ENCODE measurements around the gene PDGFA. TPM values are rescaled to one million over a fixed set of nuclear protein-coding genes. Genes with fewer than 3 reads are reported as not detected.

PDGFA gene
- total and polyA plus RNA-seq, 4 experiments from 2014 or later, result 0.20 TPM; not detected in 3

DNA sequence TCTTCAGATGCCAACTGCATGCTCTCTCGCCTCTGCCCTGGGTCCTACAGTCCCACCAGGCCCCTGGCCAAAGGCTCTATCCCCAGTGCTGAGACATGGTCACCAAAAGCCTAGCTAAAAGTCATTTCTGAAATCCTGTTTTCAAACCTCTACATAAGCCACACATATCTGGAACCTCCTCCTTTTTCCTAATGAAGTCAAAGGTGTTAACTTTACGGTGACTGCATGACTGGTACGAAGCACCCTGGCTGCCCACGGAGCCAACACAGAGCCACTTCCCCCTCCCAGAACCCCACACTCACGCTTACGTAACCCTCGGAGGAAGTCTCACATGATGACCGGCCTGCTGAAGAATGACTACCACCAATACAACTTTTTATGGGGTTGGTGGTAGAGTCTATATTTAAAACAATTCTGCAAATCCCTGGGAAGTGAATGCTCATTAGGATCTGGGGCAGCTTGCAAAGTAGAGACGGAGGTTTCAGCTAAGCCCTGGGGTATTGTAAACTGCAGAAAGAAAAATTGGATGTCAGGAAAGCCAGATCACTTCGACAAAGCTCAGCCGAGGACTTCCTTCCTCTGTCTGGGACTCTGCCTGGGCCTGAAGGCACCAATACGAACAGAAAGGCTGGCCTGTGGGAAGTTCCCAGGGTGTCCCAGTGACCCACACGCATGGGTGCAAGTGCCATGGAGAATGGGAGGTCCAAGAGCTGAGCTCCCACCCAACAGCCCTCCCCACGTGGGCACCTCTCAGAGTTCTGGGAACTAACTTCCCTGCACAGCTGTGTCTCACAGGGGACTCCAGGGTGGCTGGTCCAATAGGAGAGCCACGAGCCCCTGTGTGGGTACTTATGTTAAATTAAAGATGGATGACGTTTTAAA lies 50.7 kb downstream of the PDGFA start:
- Histone ChIP-seq H3K4me1 (ENCODE audit: insufficient read depth, low read length) (no peaks in the 10 kb centered on the region), H3K27me3 (ENCODE audit: insufficient read depth, low read length) (no peaks in the 10 kb centered on the region), H3K36me3 (ENCODE audit: insufficient read depth, low read length) (no peaks in the 10 kb centered on the region), H3K4me3 (ENCODE audit: low read length in 2 of 2) (no peak overlapping the region), H3K27ac (ENCODE audit: low read depth, low read length) (no peak overlapping the region), H3K9me3 (ENCODE audit: control insufficient read depth in 1 of 2, low read length in 2 of 2) (no peaks in the 10 kb centered on the region)
- Mint-ChIP-seq H3K27ac (peak overlapping the region in 1 of 7 donors; percentile 8), H3K4me1 (peaks cover 0 to 2% (median under 1%) of the 10 kb centered on the region in 4 donors), H3K4me3 (no peak overlapping the region), H3K36me3 (no peaks in the 10 kb centered on the region), H3K27me3 (peaks cover 0 to 2% of the 10 kb centered on the region in 2 donors), H3K9me3 (peaks cover 0 to 7% (median 3%) of the 10 kb centered on the region in 8 donors)
- intact Hi-C loops (cut with micrococcal nuclease), result no loop called here
- CTCF ChIA-PET (ENCODE audit: partially characterized antibody), result no interaction called here
- no peak for DNase-seq
- POLR2A ChIA-PET (ENCODE audit: partially characterized antibody), result interaction anchor here (0.9 kb wide), 1 partner anchor 118 kb away, joined by 3 read pairs; no protein-coding TSS in a partner anchor

DNA sequence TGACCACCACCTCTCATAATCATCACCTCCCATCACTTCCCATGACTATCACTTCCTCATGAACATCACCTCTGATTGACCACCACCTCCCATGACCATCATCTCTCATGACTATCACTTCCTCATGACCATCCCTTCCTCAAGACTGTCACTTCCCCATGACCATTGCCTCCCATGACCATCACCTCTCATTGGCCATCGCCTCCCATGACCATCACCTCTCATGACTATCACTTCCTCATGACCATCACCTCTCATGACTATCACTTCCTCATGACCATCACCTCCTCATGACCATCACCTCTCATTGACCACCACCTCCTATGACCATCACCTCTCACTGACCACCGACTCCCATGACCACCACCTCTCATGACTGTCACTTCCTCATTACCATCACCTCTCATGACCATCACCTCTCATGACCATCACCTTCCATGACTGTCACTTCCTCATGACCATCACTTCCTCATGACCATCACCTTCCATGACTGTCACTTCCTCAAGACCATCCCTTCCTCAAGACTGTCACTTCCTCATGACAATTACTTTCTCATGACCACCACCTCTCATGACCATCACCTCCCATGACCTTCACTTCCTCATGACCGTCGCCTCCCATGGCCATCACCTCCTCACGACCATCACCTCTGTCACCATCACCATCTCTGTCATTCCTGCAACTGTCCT lies 51.6 kb downstream of the PDGFA start:
- Histone ChIP-seq H3K4me1 (ENCODE audit: insufficient read depth, low read length) (no peaks in the 10 kb centered on the region), H3K27me3 (ENCODE audit: insufficient read depth, low read length) (no peaks in the 10 kb centered on the region), H3K4me3 (ENCODE audit: low read length in 2 of 2) (no peak overlapping the region), H3K9me3 (ENCODE audit: control insufficient read depth in 1 of 2, low read length in 2 of 2) (no peaks in the 10 kb centered on the region), H3K27ac (ENCODE audit: low read depth, low read length) (no peak overlapping the region), H3K36me3 (ENCODE audit: insufficient read depth, low read length) (no peaks in the 10 kb centered on the region)
- no peak for DNase-seq
- Mint-ChIP-seq H3K27me3 (no peaks in the 10 kb centered on the region), H3K27ac (peak overlapping the region in 2 of 7 donors; percentile 49 to 76), H3K36me3 (no peaks in the 10 kb centered on the region), H3K9me3 (peaks cover 0 to 7% (median 3%) of the 10 kb centered on the region in 8 donors), H3K4me1 (peaks cover 0 to 2% (median under 1%) of the 10 kb centered on the region in 4 donors), H3K4me3 (no peak overlapping the region)
- intact Hi-C loops (cut with micrococcal nuclease), result no loop called here
- CTCF ChIA-PET (ENCODE audit: partially characterized antibody), result no interaction called here
- POLR2A ChIA-PET (ENCODE audit: partially characterized antibody), result no interaction called here

DNA sequence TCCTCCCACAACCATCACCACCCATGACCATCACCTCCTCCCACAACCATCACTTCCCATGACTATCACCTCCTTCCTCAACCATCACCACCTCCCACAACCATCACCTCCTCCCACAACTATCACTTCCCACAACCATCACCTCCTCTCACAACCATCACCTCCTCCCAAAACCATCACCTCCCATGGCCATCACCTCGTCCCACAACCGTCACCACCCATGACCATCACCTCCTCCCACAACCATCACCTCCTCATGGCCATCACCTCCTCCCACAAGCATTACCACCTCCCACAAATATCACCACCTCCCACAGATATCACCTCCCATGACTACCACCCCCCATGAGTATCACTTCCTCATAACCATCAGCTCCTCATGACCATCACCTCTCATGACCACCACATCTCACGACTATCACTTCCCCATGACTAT lies 52.2 kb downstream of the PDGFA start:
- no peaks in the 10 kb centered on the region for H3K36me3 Mint-ChIP-seq

DNA sequence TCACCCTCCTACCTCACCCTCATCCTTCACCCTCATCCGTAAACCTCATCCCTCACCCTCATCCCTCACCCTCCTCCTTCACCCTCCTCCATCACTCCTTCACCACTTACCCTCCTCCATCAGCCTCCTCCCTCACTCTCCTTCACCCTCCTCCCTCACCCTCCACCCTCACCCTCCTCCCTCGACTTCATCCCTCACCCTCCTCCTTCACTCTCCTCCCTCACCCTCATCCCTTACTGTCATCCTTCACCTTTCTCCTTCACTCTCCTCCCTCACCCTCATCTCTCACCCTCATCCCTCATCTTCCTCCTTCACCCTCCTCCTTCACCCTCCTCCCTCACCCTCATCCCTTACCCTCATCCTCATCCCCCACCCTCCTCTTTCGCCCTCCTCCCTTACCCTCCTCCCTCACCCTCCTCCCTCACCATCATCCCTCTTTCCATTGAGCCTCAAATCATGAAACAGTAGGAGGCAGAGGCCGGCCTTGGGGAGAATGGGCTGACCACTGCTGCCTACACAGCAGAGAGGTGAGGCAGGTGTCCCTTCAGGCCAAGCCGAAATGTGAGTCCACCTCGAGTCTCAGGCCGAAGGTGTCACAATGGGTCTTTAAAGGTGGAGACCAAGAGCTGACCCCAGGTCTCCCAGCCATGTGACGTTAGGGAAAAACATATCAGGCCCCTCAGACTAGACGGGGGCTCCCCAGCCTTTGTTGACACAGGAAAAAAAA lies 53.0 kb downstream of the PDGFA start:
- CTCF ChIA-PET (ENCODE audit: partially characterized antibody), result no interaction called here
- H3K27ac ChIP-seq (ENCODE audit: low read depth, low read length), result no peak overlapping the region
- no peaks in the 10 kb centered on the region for H3K9me3 ChIP-seq (ENCODE audit: control insufficient read depth in 1 of 2, low read length in 2 of 2)
- H3K27me3 Mint-ChIP-seq, result no peaks in the 10 kb centered on the region
- H3K4me3 Mint-ChIP-seq, result no peak overlapping the region
- intact Hi-C loops (cut with micrococcal nuclease), result no loop called here
- H3K4me3 ChIP-seq (ENCODE audit: low read length in 2 of 2), result no peak overlapping the region
- POLR2A ChIA-PET (ENCODE audit: partially characterized antibody), result no interaction called here
- H3K9me3 Mint-ChIP-seq, result peaks cover 0 to 7% (median 3%) of the 10 kb centered on the region in 8 donors
- H3K27me3 ChIP-seq (ENCODE audit: insufficient read depth, low read length), result no peaks in the 10 kb centered on the region
- H3K27ac Mint-ChIP-seq, result no peak overlapping the region
- no peak for DNase-seq
- no peaks in the 10 kb centered on the region for H3K36me3 ChIP-seq (ENCODE audit: insufficient read depth, low read length)
- no peaks in the 10 kb centered on the region for H3K36me3 Mint-ChIP-seq
- no peaks in the 10 kb centered on the region for H3K4me1 Mint-ChIP-seq
- no peaks in the 10 kb centered on the region for H3K4me1 ChIP-seq (ENCODE audit: insufficient read depth, low read length)

More for the DNA sequence above, 52.2 kb downstream of the PDGFA start:
- no peak overlapping the region for H3K4me3 Mint-ChIP-seq
- peaks cover 0 to 1% (median under 1%) of the 10 kb centered on the region in 4 donors for H3K4me1 Mint-ChIP-seq
- ChIA-PET POLR2A (ENCODE audit: partially characterized antibody) (no interaction called here), CTCF (ENCODE audit: partially characterized antibody) (no interaction called here)
- Histone ChIP-seq H3K4me3 (ENCODE audit: low read length in 2 of 2) (no peak overlapping the region), H3K36me3 (ENCODE audit: insufficient read depth, low read length) (no peaks in the 10 kb centered on the region), H3K9me3 (ENCODE audit: control insufficient read depth in 1 of 2, low read length in 2 of 2) (no peaks in the 10 kb centered on the region), H3K27ac (ENCODE audit: low read depth, low read length) (no peak overlapping the region), H3K4me1 (ENCODE audit: insufficient read depth, low read length) (no peaks in the 10 kb centered on the region), H3K27me3 (ENCODE audit: insufficient read depth, low read length) (no peaks in the 10 kb centered on the region)
- DNase-seq, result no peak
- peaks cover 0 to 7% (median 3%) of the 10 kb centered on the region in 8 donors for H3K9me3 Mint-ChIP-seq
- intact Hi-C loops (cut with micrococcal nuclease), result no loop called here
- no peaks in the 10 kb centered on the region for H3K27me3 Mint-ChIP-seq
- peak overlapping the region in 1 of 7 donors; percentile 76 for H3K27ac Mint-ChIP-seq

DNA sequence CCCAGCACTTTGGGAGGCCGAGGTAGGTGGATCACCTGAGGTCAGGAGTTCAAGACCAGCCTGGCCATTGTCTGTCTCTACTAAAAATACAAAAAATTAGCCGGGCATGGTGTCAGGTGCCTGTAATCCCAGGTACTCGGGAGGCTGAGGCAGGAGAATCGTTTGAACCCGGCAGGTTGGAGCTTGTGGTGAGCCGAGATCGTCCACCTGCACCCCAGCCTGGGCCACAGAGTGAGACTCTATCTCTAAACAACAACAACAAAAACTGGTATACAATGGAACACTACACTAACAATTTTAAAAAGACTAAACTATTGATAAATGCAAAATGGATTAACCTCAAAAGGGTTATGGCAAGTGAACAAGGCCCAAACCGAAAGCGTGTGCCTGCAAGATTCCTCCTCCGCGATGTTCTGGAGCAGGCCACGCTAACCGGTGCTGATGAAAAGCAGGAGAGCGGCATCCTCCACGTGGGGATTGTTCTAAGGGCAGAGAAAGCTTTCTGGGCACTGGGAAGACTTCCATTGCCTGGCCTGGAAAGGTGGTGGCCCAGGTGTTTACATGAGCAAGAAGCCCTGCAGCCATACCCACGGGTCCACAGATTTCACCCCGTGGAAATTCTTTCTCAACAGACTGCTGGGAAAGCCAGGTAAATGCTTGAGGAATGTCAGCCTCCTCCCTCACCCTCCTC lies 53.8 kb downstream of the PDGFA start:
- no peaks in the 10 kb centered on the region for H3K27me3 Mint-ChIP-seq
- H3K4me1 Mint-ChIP-seq, result no peaks in the 10 kb centered on the region
- DNase-seq, result no peak
- Histone ChIP-seq H3K36me3 (ENCODE audit: insufficient read depth, low read length) (no peaks in the 10 kb centered on the region), H3K9me3 (ENCODE audit: control insufficient read depth in 1 of 2, low read length in 2 of 2) (no peaks in the 10 kb centered on the region), H3K27ac (ENCODE audit: low read depth, low read length) (no peak overlapping the region), H3K4me1 (ENCODE audit: insufficient read depth, low read length) (no peaks in the 10 kb centered on the region), H3K4me3 (ENCODE audit: low read length in 2 of 2) (no peak overlapping the region), H3K27me3 (ENCODE audit: insufficient read depth, low read length) (no peaks in the 10 kb centered on the region)
- POLR2A ChIA-PET (ENCODE audit: partially characterized antibody), result no interaction called here
- no peak overlapping the region for H3K4me3 Mint-ChIP-seq
- H3K27ac Mint-ChIP-seq, result peak overlapping the region in 1 of 7 donors; percentile 53
- intact Hi-C loops (cut with micrococcal nuclease), result no loop called here
- no peaks in the 10 kb centered on the region for H3K36me3 Mint-ChIP-seq
- CTCF ChIA-PET (ENCODE audit: partially characterized antibody), result no interaction called here
- H3K9me3 Mint-ChIP-seq, result peaks cover 0 to 7% (median 3%) of the 10 kb centered on the region in 8 donors

DNA sequence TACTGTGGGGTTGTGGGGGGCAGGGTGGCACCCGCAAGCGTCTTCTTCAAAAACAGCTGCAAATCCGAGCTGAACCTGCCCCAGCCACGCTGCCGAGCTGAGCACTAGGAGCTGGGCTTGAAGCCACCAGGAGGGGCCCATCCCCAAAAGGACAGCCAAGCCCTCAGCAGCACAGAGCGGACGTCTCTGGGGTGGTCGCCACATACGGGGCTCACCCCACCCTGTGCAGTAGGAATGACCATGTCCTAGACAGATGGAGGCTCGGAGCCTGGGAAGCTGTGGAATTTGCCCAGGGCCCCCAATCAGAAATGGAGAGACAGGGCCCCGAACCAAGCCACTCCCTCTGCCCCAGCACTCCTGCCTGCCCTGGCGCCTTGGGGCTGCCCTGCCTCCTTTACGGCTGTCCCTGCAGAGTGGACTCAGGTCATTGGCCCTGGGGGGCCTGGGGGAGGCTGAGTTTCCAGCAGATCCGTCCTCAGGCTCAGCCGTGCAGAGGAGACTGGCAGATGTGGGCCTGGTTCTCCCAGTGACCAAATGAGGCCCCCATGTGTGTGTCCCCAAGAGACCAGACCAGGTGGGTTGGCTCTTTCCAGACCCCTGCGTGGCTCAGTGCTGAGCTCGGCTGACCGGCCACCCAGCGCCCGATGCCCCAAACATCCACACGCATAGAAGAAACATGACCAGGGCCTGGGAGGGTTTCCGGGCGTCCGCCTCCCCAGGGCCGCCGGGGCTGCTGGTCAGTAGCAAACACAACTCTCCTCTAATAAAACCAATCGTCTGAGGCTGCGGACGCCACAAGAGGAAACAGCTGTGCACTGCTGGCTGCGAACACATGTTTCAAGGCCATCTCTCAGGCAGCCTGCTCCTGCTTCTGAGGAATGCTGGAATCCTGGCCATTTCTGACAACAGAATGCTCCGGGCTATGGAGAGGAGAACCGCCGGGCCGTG lies 54.9 kb downstream of the PDGFA start:
- no peaks in the 10 kb centered on the region for H3K9me3 ChIP-seq (ENCODE audit: control insufficient read depth in 1 of 2, low read length in 2 of 2)
- no peak overlapping the region for H3K4me3 ChIP-seq (ENCODE audit: low read length in 2 of 2)
- intact Hi-C loops (cut with micrococcal nuclease), result no loop called here
- POLR2A ChIA-PET (ENCODE audit: partially characterized antibody), result no interaction called here
- H3K36me3 ChIP-seq (ENCODE audit: insufficient read depth, low read length), result no peaks in the 10 kb centered on the region
- Mint-ChIP-seq H3K4me1 (no peaks in the 10 kb centered on the region), H3K9me3 (peaks cover 0 to 7% (median 3%) of the 10 kb centered on the region in 8 donors), H3K4me3 (no peak overlapping the region), H3K27ac (no peak overlapping the region), H3K27me3 (no peaks in the 10 kb centered on the region), H3K36me3 (no peaks in the 10 kb centered on the region)
- no peaks in the 10 kb centered on the region for H3K27me3 ChIP-seq (ENCODE audit: insufficient read depth, low read length)
- no peak overlapping the region for H3K27ac ChIP-seq (ENCODE audit: low read depth, low read length)
- no peak for DNase-seq
- H3K4me1 ChIP-seq (ENCODE audit: insufficient read depth, low read length), result no peaks in the 10 kb centered on the region
- CTCF ChIA-PET (ENCODE audit: partially characterized antibody), result no interaction called here
